Measurements from ENCODE around the gene PRMT5. TPM values are rescaled to one million over a fixed set of nuclear protein-coding genes. Genes with fewer than 3 reads are reported as not detected.

Gene PRMT5
- total RNA-seq, 1 experiment from 2014 or later: 99.2 TPM

GRCh38 chr14:22872033-22872832, 56.9 kb downstream of the PRMT5 start:
- Histone ChIP-seq H3K36me3 (peaks cover 16% of the 10 kb centered on the region), H3K4me3 (peak overlapping the region; percentile 81), H3K27me3 (no peaks in the 10 kb centered on the region), H3K9me3 (no peaks in the 10 kb centered on the region)
- peak; percentile 68 for DNase-seq

GRCh38 chr14:22871224-22872032, 57.7 kb downstream of the PRMT5 start, which contains the start of gene LRP10:
Gene LRP10 (plus strand): TSS chr14:22871740. CDS start chr14:22872304, 564 bp downstream.
- Histone ChIP-seq H3K4me3 (peak within 1 kb of the TSS; percentile 81), H3K27me3 (no peaks in the 10 kb centered on the region), H3K9me3 (no peaks in the 10 kb centered on the region), H3K36me3 (peaks cover 16% of the 10 kb centered on the region)
- peak; percentile 90 for DNase-seq

- Histone ChIP-seq H3K36me3 (peaks cover 16% of the 10 kb centered on the region), H3K4me3 (peak overlapping the region; percentile 81), H3K27me3 (no peaks in the 10 kb centered on the region), H3K9me3 (no peaks in the 10 kb centered on the region)
- DNase-seq: no peak
Observed at GRCh38 chr14:22870811-22871223, 58.4 kb downstream of the PRMT5 start.

Other genes starting within 250 kb of the PRMT5 start
- 47.3 and 67.5 TPM in 2 replicates for gene OXA1L, start 162.7 kb downstream of the PRMT5 start, total RNA-seq (2014; rRNA removed; shearing (Covaris generic); ENCODE audit: low replicate concordance)
- 4.0 TPM in 1 of 2 replicates, not detected in the other for gene SLC7A7, start 113.9 kb downstream of the PRMT5 start, total RNA-seq (2014; rRNA removed; shearing (Covaris generic); ENCODE audit: low replicate concordance)
- 22.1 and 92.8 TPM in 2 replicates for gene MRPL52, start 99.5 kb downstream of the PRMT5 start, total RNA-seq (2014; rRNA removed; shearing (Covaris generic); ENCODE audit: low replicate concordance)
- gene MMP14, start 92.8 kb downstream of the PRMT5 start, total RNA-seq (2014; rRNA removed; shearing (Covaris generic); ENCODE audit: low replicate concordance): 85.2 and 124 TPM in 2 replicates
- 6.4 and 21.9 TPM in 2 replicates for gene LRP10, start 57.6 kb downstream of the PRMT5 start, total RNA-seq (2014; rRNA removed; shearing (Covaris generic); ENCODE audit: low replicate concordance)
- gene REM2, start 46.2 kb downstream of the PRMT5 start, total RNA-seq (2014; rRNA removed; shearing (Covaris generic); ENCODE audit: low replicate concordance): not detected in 2 replicates
- 25.4 and 27.8 TPM in 2 replicates for gene RBM23, start 10.2 kb downstream of the PRMT5 start, total RNA-seq (2014; rRNA removed; shearing (Covaris generic); ENCODE audit: low replicate concordance)
- 41.3 and 76.1 TPM in 2 replicates for gene HAUS4, start 27.7 kb upstream of the PRMT5 start, total RNA-seq (2014; rRNA removed; shearing (Covaris generic); ENCODE audit: low replicate concordance)
- 60.8 and 69.6 TPM in 2 replicates for gene AJUBA, start 53.2 kb upstream of the PRMT5 start, total RNA-seq (2014; rRNA removed; shearing (Covaris generic); ENCODE audit: low replicate concordance)
- 3.7 and 12.3 TPM in 2 replicates for gene C14orf93, start 80.8 kb upstream of the PRMT5 start, total RNA-seq (2014; rRNA removed; shearing (Covaris generic); ENCODE audit: low replicate concordance)
- gene PSMB5, start 105.5 kb upstream of the PRMT5 start, total RNA-seq (2014; rRNA removed; shearing (Covaris generic); ENCODE audit: low replicate concordance): 170 and 273 TPM in 2 replicates
- not detected in 2 replicates for gene PSMB11, start 112.8 kb upstream of the PRMT5 start, total RNA-seq (2014; rRNA removed; shearing (Covaris generic); ENCODE audit: low replicate concordance)
- gene CDH24, start 128.1 kb upstream of the PRMT5 start, total RNA-seq (2014; rRNA removed; shearing (Covaris generic); ENCODE audit: low replicate concordance): 1.4 and 1.9 TPM in 2 replicates
- 39.7 and 52.2 TPM in 2 replicates for gene ACIN1, start 165.8 kb upstream of the PRMT5 start, total RNA-seq (2014; rRNA removed; shearing (Covaris generic); ENCODE audit: low replicate concordance)
- gene C14orf119, start 166.1 kb upstream of the PRMT5 start, total RNA-seq (2014; rRNA removed; shearing (Covaris generic); ENCODE audit: low replicate concordance): 9.6 and 22.8 TPM in 2 replicates
- gene CIROP, start 175.6 kb upstream of the PRMT5 start, total RNA-seq (2014; rRNA removed; shearing (Covaris generic); ENCODE audit: low replicate concordance): not detected in 2 replicates
- not detected in 2 replicates for gene CEBPE, start 189.9 kb upstream of the PRMT5 start, total RNA-seq (2014; rRNA removed; shearing (Covaris generic); ENCODE audit: low replicate concordance)